RWPE1 (cell line): ENCODE results near the gene METTL1.

Experiments used
- CTCF ChIA-PET: fragments of 350-600 bp; sonication (Branson Sonifier 250); formaldehyde crosslinking; extraction: SDS; loops from one replicate; lab custom pipeline; 2021; lab: Yijun Ruan, JAX
- POLR2A ChIA-PET: fragments of 400-600 bp; formaldehyde crosslinking; extraction: SDS; loops from one replicate; lab custom pipeline; 2020; ENCODE audit warnings: antibody characterized with exemption; ENCODE audit not compliant: low non-redundant PET; lab: Yijun Ruan, JAX
- DNase-seq: peaks from one replicate; pipeline ENCODE4 v3.0.0; 2012; ENCODE audit warnings: low spot score
- H3K27ac ChIP-seq: fragments of 450-650 bp; 2 replicates; pipeline ENCODE4 v1.5.1; 2017
- CTCF ChIP-seq: fragments of 450-650 bp; conservative IDR thresholded peaks from 2 replicates; pipeline ENCODE4 v1.5.1; 2017; ENCODE audit warnings: low read depth, mild to moderate bottlenecking

METTL1 gene

GRCh38 chr12:57741413-57741789, 30.5 kb downstream of the METTL1 start:
- ChIA-PET POLR2A (interaction anchor here (0.6 kb wide), 1 partner anchor 52 kb away, joined by 3 read pairs; no protein-coding TSS in a partner anchor), CTCF (no interaction called here)
- no peak overlapping the region for H3K27ac ChIP-seq

GRCh38 chr12:57740656-57741412, 31.1 kb downstream of the METTL1 start:
- ChIA-PET POLR2A (no interaction called here), CTCF (interaction anchor here (0.5 to 0.7 kb wide), 4 partner anchors 14 to 55 kb away, joined by 3 read pairs; no protein-coding TSS in a partner anchor)
- no peak overlapping the region for H3K27ac ChIP-seq
- no peak for DNase-seq
- no peak for TF ChIP-seq CTCF

More at GRCh38 chr12:57741413-57741789, 30.5 kb downstream of the METTL1 start:
- no peak for DNase-seq
- TF ChIP-seq CTCF = no peak

GRCh38 chr12:57739914-57740538, 31.9 kb downstream of the METTL1 start:
- DNase-seq = no peak
- no peak for TF ChIP-seq CTCF
- H3K27ac ChIP-seq = no peak overlapping the region
- POLR2A ChIA-PET = no interaction called here
- CTCF ChIA-PET = interaction anchor here (0.5 to 0.7 kb wide), 3 partner anchors 13 to 54 kb away, joined by 3 read pairs; no protein-coding TSS in a partner anchor

- H3K27ac ChIP-seq = no peak overlapping the region
- no peak for DNase-seq
- no peak for TF ChIP-seq CTCF
- POLR2A ChIA-PET = no interaction called here
- CTCF ChIA-PET = no interaction called here
These were observed 32.5 kb downstream of the METTL1 start for GRCh38 chr12:57739387-57739786.

GRCh38 chr12:57738661-57739237, 33.2 kb downstream of the METTL1 start, which contains the start of gene AGAP2:
Gene AGAP2, minus strand, starts transcription at chr12:57738742. Its CDS starts 496 bp downstream, at chr12:57738246.
- ChIA-PET CTCF (interaction anchor here (0.6 to 4.3 kb wide), 3 partner anchors 12 to 160 kb away, joined by 3 to 31 read pairs (median 3); no protein-coding TSS in a partner anchor), POLR2A (no interaction called here)
- no peak for TF ChIP-seq CTCF
- H3K27ac ChIP-seq = no peak within 1 kb of the TSS
- DNase-seq = no peak
